K562 (cell line): Measurements from ENCODE around the gene PPP1R3G. TPM values are rescaled to one million over a fixed set of nuclear protein-coding genes. Genes with fewer than 3 reads are reported as not detected.

Experiments
- ATAC-seq: fragments of 200-7000 bp; cut with Tn5 transposase; 3 replicates; pipeline ENCODE4 v1.9.1; 2020; ENCODE audit warnings: moderate library complexity
- BruUV-seq: library from RNA; stranded (reverse); fragments of 400-500 nt; replicated peaks from 2 replicates; lab custom pipeline; 2021; lab: Mats Ljungman, UMichigan
- CTCF ChIA-PET: fragments of 300-600 bp; formaldehyde crosslinking; extraction: SDS; loops from one replicate; lab custom pipeline; 2021; ENCODE audit warnings: low intra/inter-chr PET ratio; lab: Yijun Ruan, JAX
- POLR2A ChIA-PET: fragments of 300-600, 350-650 bp; sonication (Branson Sonifier 250); formaldehyde crosslinking; extraction: SDS; loops from one replicate; lab custom pipeline; 2021; ENCODE audit warnings: antibody characterized with exemption, inconsistent platforms; lab: Yijun Ruan, JAX
- DNase-seq, 4 experiments: peaks; one replicate each; pipeline versions ENCODE4 v3.0.0 to v3.0.0-alpha.2; 2011 to 2018; ENCODE audit warnings: low spot score in 3 of 4, mixed read lengths in 3 of 4; ENCODE audit errors: extremely low read depth in 1 of 4
- FAIRE-seq: peaks from 2 replicates; lab custom pipeline; 2011; peaks lifted over from hg19 to GRCh38; lab: Jason Lieb, UNC
- H2AFZ ChIP-seq: 2 replicates; pipeline ENCODE4 v1.6.0; 2011; ENCODE audit warnings: low read depth, low read length, control low read depth, inconsistent platforms
- H3K27ac ChIP-seq: fragments of 200-600 bp; 3 replicates; pipeline ENCODE4 v1.8.0; 2011; ENCODE audit warnings: low read depth, mild to moderate bottlenecking, control low read depth, inconsistent platforms, low read length, moderate library complexity, mixed read lengths; ENCODE audit errors: extremely low read depth
- H3K27me3 ChIP-seq, 2 experiments: fragments of 300-600 bp in 1 of 2; 2 replicates in 1 of 2; 3 replicates in 1 of 2; pipeline versions ENCODE4 v1.6.0 to v1.8.0; 2011; ENCODE audit warnings: inconsistent platforms in 2 of 2, low read length in 2 of 2, mild to moderate bottlenecking in 1 of 2, mixed read lengths in 1 of 2, moderate library complexity in 1 of 2; ENCODE audit not compliant: control insufficient read depth in 2 of 2, insufficient read depth in 2 of 2
- H3K36me3 ChIP-seq: fragments of 300-600 bp; 3 replicates; pipeline ENCODE4 v1.8.0; 2011; ENCODE audit warnings: mild to moderate bottlenecking, low read length, inconsistent platforms; ENCODE audit not compliant: control insufficient read depth, insufficient read depth
- H3K4me1 ChIP-seq, 2 experiments: fragments of 200-600 bp in 1 of 2; replicated peaks in 1 of 2; 2 replicates in 1 of 2; 3 replicates in 1 of 2; pipeline versions ENCODE4 v1.5.1 to v1.8.0; 2011; ENCODE audit warnings: inconsistent platforms in 2 of 2, low read length in 2 of 2, mild to moderate bottlenecking in 1 of 2, mixed read lengths in 1 of 2, moderate library complexity in 1 of 2; ENCODE audit not compliant: control insufficient read depth in 2 of 2, insufficient read depth in 2 of 2
- H3K4me2 ChIP-seq: 2 replicates; pipeline ENCODE4 v1.6.1; 2011; ENCODE audit warnings: low read length, control low read depth, inconsistent platforms, mixed read lengths; ENCODE audit not compliant: insufficient read depth
- H3K4me3 ChIP-seq: fragments of 200-600 bp; sonication (generic), shearing (Covaris generic); 2 replicates; pipeline ENCODE4 v1.5.1; 2016; ENCODE audit warnings: control low read depth, inconsistent platforms
- H3K79me2 ChIP-seq: fragments of 200-600 bp; 3 replicates; pipeline ENCODE4 v1.8.0; 2011; ENCODE audit warnings: low read length, inconsistent platforms; ENCODE audit not compliant: control insufficient read depth, insufficient read depth
- H3K9ac ChIP-seq, 2 experiments: 2 replicates each; pipeline versions ENCODE4 v1.6.0 to v1.6.1; 2011; ENCODE audit warnings: low read depth in 2 of 2, low read length in 2 of 2, control low read depth in 1 of 2, inconsistent platforms in 1 of 2, mild to moderate bottlenecking in 1 of 2, mixed read lengths in 1 of 2; ENCODE audit not compliant: insufficient read depth in 1 of 2
- H3K9me1 ChIP-seq: one replicate; pipeline ENCODE4 v1.6.0; 2011; ENCODE audit warnings: inconsistent platforms, mild to moderate bottlenecking, low read length, moderate library complexity; ENCODE audit not compliant: control insufficient read depth, insufficient read depth
- H3K9me3 ChIP-seq: replicated peaks from 2 replicates; pipeline ENCODE4 v1.5.1; 2011; ENCODE audit warnings: low read depth, low read length, inconsistent platforms; ENCODE audit not compliant: control insufficient read depth, insufficient read depth
- H4K20me1 ChIP-seq: replicated peaks from 2 replicates; pipeline ENCODE4 v1.6.1; 2011; ENCODE audit warnings: low read length, inconsistent platforms, mixed read lengths; ENCODE audit not compliant: control insufficient read depth, insufficient read depth
- KLF16 ChIP-seq: IDR thresholded peaks from 2 replicates; pipeline ENCODE4 v1.6.1; 2016; ENCODE audit warnings: antibody characterized with exemption
- MEIS2 ChIP-seq: fragments of 450-650 bp; IDR thresholded peaks from 2 replicates; pipeline ENCODE4 v1.6.1; 2014; ENCODE audit warnings: mild to moderate bottlenecking; ENCODE audit not compliant: partially characterized antibody
- TEAD2 ChIP-seq: fragments of 450-650 bp; IDR thresholded peaks from 2 replicates; pipeline ENCODE4 v1.6.1; 2016; ENCODE audit warnings: missing genetic modification characterization, control low read depth, missing compliant biosample characterization
- ZNF79 ChIP-seq: fragments of 250-450 bp; sonication (Bioruptor Pico); IDR thresholded peaks from 2 replicates; pipeline ENCODE4 v1.4.0; 2020; ENCODE audit warnings: low read depth, mild to moderate bottlenecking, moderate library complexity
- WGBS: fragments of 100-300 bp; shearing (Covaris generic); methylation state at CpG from one replicate; pipeline ENCODE4 v1.1.6; 2016; ENCODE audit warnings: low coverage, mixed read lengths; ENCODE audit not compliant: insufficient coverage; ENCODE audit errors: missing lambda C conversion rate; 5-methylcytosine and 5-hydroxymethylcytosine counted together
- in situ Hi-C: fragments of 300-500 bp; cut with MboI; formaldehyde crosslinking; loops from 4 replicates; pipeline ENCODE4 v1.15.0; 2018; ENCODE audit warnings: inconsistent platforms, mixed read lengths
- intact Hi-C: fragments of 100-400 bp; cut with micrococcal nuclease; formaldehyde crosslinking; loops from 2 replicates; pipeline ENCODE4 v1.14.2; 2022
- polyA plus RNA-seq, 8 experiments: library from polyadenylated mRNA; depleted of rRNA in 4 of 8; stranded (reverse) in 5 of 8; unstranded in 3 of 8; fragments of >200 nt; fragmentation: Nextera tagmentation in 2 of 8; fragmentation: Illumina TruSeq in 1 of 8; extraction: Ambion mirVana in 2 of 8; extraction: Trizol in 1 of 8; gene quantifications; 2 replicates each; pipeline versions ENCODE4 v1.2.1 to v1.2.3, GENCODE V29; 2011 to 2014; ENCODE audit warnings: inconsistent platforms in 1 of 8, missing spikeins in 1 of 8
- total RNA-seq, 7 experiments: library from RNA; depleted of rRNA in 6 of 7; stranded (reverse); fragments of >200 nt in 6 of 7; fragmentation: Illumina TruSeq in 2 of 7; extraction: Trizol in 2 of 7; gene quantifications; 2 replicates each; pipeline versions ENCODE4 v1.2.1 to v1.2.3, GENCODE V29; 2011 to 2021; ENCODE audit warnings: low replicate concordance in 1 of 7
- TF ChIP-seq, protein P1 (sequence below): fragments of 450-650 bp; IDR thresholded peaks from 2 replicates; pipeline ENCODE4 v1.6.1; 2016; ENCODE audit warnings: mild to moderate bottlenecking

Gene PPP1R3G
- total and polyA plus RNA-seq, 9 of the 15 experiments (the other 6 are each of a cell fraction or from before 2014, with no cell fraction given), result 0.01 to 0.13 (median 0.01) TPM; not detected in 4

DNA sequence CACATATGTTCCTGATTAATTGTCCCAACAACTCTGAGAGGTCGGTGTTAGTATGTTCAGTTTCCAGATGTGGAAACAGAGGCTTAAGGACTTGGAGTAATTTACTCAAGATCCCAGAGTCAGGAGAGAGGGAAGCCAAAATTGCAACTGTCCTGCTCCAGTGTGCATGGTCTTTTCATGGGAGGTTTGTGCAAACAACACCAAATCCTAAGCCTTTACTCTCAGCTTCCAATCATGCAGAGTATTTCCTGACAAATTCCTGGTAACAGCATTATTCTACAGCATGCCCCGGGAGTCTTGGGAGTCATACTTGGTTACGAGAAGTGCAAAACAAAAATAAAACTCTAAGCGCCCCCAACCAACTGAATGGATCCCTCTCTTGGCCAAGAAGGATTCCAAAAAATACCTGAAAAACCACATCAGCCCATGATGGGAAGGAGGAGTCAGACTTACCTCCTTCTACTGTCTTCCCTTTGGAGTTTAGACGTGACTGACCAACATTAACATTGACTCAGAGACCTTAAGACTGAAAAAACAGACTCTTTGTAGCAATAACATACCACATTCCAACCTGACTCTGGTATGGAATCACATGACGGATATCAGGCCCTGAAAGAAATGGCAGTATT, 30.8 kb upstream of the PPP1R3G start:
- no peaks in the 10 kb centered on the region for H3K9me1 ChIP-seq

More for the DNA sequence above, 30.8 kb upstream of the PPP1R3G start:
- Histone ChIP-seq H3K27me3 (peaks cover 0 to 14% of the 10 kb centered on the region in 2 experiments; a peak in 3 of 5 replicates), H4K20me1 (no peaks in the 10 kb centered on the region), H3K9ac (no peak overlapping the region), H3K27ac (no peak overlapping the region), H3K9me3 (no peaks in the 10 kb centered on the region), H3K79me2 (no peaks in the 10 kb centered on the region), H3K4me2 (no peak overlapping the region), H3K4me1 (no peaks in the 10 kb centered on the region), H3K36me3 (no peaks in the 10 kb centered on the region), H3K4me3 (no peak overlapping the region), H2AFZ (no peak overlapping the region)
- in situ Hi-C loops (no loop called here), intact Hi-C loops (loop anchor here (10.0 kb wide), 1 partner anchor 410 kb away; no protein-coding TSS in a partner anchor)
- ChIA-PET CTCF (no interaction called here), POLR2A (no interaction called here)
- no peak for ATAC-seq
- TF ChIP-seq MEIS2 (no peak), ZNF79 (CRISPR knock-in tag) (no peak), KLF16 (no peak), TEAD2 (tag) (no peak)
- TF ChIP-seq, protein P1, sequence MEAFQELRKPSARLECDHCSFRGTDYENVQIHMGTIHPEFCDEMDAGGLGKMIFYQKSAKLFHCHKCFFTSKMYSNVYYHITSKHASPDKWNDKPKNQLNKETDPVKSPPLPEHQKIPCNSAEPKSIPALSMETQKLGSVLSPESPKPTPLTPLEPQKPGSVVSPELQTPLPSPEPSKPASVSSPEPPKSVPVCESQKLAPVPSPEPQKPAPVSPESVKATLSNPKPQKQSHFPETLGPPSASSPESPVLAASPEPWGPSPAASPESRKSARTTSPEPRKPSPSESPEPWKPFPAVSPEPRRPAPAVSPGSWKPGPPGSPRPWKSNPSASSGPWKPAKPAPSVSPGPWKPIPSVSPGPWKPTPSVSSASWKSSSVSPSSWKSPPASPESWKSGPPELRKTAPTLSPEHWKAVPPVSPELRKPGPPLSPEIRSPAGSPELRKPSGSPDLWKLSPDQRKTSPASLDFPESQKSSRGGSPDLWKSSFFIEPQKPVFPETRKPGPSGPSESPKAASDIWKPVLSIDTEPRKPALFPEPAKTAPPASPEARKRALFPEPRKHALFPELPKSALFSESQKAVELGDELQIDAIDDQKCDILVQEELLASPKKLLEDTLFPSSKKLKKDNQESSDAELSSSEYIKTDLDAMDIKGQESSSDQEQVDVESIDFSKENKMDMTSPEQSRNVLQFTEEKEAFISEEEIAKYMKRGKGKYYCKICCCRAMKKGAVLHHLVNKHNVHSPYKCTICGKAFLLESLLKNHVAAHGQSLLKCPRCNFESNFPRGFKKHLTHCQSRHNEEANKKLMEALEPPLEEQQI, result no peak
- BruUV-seq, result no TSS peak
- FAIRE-seq, result no peak
- under 1% methylated on average over 6 of the region's 6 CpGs for WGBS
- no peak for DNase-seq
